ENCODE measurements around the gene SCAANT1.

GRCh38 chr3:63908776-63909175, 3.4 kb downstream of the SCAANT1 start:
- TF ChIP-seq CTCF (IDR thresholded peaks at IDR 0.05; ENCODE audit: low read depth, low read length, poor library complexity, severe bottlenecking), result no peak
- no peak for TF ChIP-seq EZH2phosphoT487 (IDR thresholded peaks at IDR 0.05; ENCODE audit: borderline replicate concordance, low read length)

All from DOHH2 (cell line).